Activated naive CD8-positive, alpha-beta T cell treated with anti-CD3 and anti-CD28 coated beads, Interleukin-2, amount 50 U/mL, for 24 hours (primary cell): ENCODE results near the gene NR2C2.

ENCODE experiments used
- ATAC-seq: fragments of 150-1000 bp; cut with Tn5 transposase; one replicate; pipeline ENCODE4 v1.10.0; 2021
- DNase-seq: peaks from one replicate; pipeline ENCODE4 v3.0.0; 2021
- H3K27ac Mint-ChIP-seq: one replicate; pipeline ENCODE4 v1.8.0; 2021; ENCODE audit warnings: mild to moderate bottlenecking, mixed read lengths
- H3K27me3 Mint-ChIP-seq: one replicate; pipeline ENCODE4 v1.8.0; 2021; ENCODE audit warnings: mixed read lengths
- H3K36me3 Mint-ChIP-seq: one replicate; pipeline ENCODE4 v1.8.0; 2021; ENCODE audit warnings: low read depth, mixed read lengths
- H3K4me1 Mint-ChIP-seq: one replicate; pipeline ENCODE4 v1.8.0; 2021; ENCODE audit warnings: mixed read lengths
- H3K4me3 Mint-ChIP-seq: one replicate; pipeline ENCODE4 v1.8.0; 2021; ENCODE audit warnings: mild to moderate bottlenecking, moderate library complexity, mixed read lengths
- H3K9me3 Mint-ChIP-seq: one replicate; pipeline ENCODE4 v1.8.0; 2021; ENCODE audit warnings: mixed read lengths

Gene NR2C2

GRCh38 chr3:15064835-15065549 lies 117.6 kb downstream of the NR2C2 start, which contains the start of gene MRPS25:
TSS of gene MRPS25 (minus strand) at chr3:15065315. CDS start at chr3:15065194, 121 bp downstream.
- peaks cover 22% of the 10 kb centered on the region for H3K4me1 Mint-ChIP-seq
- H3K36me3 Mint-ChIP-seq: peaks cover 12% of the 10 kb centered on the region
- H3K27me3 Mint-ChIP-seq: no peaks in the 10 kb centered on the region
- ATAC-seq (peak; percentile 98), DNase-seq (peak; percentile 90)
- no peaks in the 10 kb centered on the region for H3K9me3 Mint-ChIP-seq
- peak within 1 kb of the TSS; percentile 94 for H3K4me3 Mint-ChIP-seq
- H3K27ac Mint-ChIP-seq: peak within 1 kb of the TSS; percentile 97

GRCh38 chr3:15065550-15066007 lies 118.2 kb downstream of the NR2C2 start:
- H3K36me3 Mint-ChIP-seq: peaks cover 12% of the 10 kb centered on the region
- DNase-seq (no peak), ATAC-seq (no peak)
- peak overlapping the region; percentile 94 for H3K4me3 Mint-ChIP-seq
- no peaks in the 10 kb centered on the region for H3K27me3 Mint-ChIP-seq
- H3K9me3 Mint-ChIP-seq: no peaks in the 10 kb centered on the region
- H3K27ac Mint-ChIP-seq: peak overlapping the region; percentile 97
- peaks cover 22% of the 10 kb centered on the region for H3K4me1 Mint-ChIP-seq

GRCh38 chr3:15066467-15066866 lies 119.1 kb downstream of the NR2C2 start:
- Mint-ChIP-seq H3K9me3 (no peaks in the 10 kb centered on the region), H3K4me3 (no peak overlapping the region), H3K4me1 (peaks cover 22% of the 10 kb centered on the region), H3K27ac (no peak overlapping the region), H3K27me3 (no peaks in the 10 kb centered on the region), H3K36me3 (peaks cover 14% of the 10 kb centered on the region)
- ATAC-seq: no peak
- no peak for DNase-seq

- H3K9me3 Mint-ChIP-seq: no peaks in the 10 kb centered on the region
- H3K4me1 Mint-ChIP-seq: peaks cover 7% of the 10 kb centered on the region
- no peak overlapping the region for H3K4me3 Mint-ChIP-seq
- no peak for ATAC-seq
- no peak for DNase-seq
- peaks cover 17% of the 10 kb centered on the region for H3K36me3 Mint-ChIP-seq
- no peaks in the 10 kb centered on the region for H3K27me3 Mint-ChIP-seq
- no peak overlapping the region for H3K27ac Mint-ChIP-seq
Observed at GRCh38 chr3:15069441-15069840, 122.1 kb downstream of the NR2C2 start.

- no peak for ATAC-seq
- Mint-ChIP-seq H3K36me3 (peaks cover 17% of the 10 kb centered on the region), H3K4me1 (no peaks in the 10 kb centered on the region), H3K27me3 (no peaks in the 10 kb centered on the region), H3K27ac (no peak overlapping the region), H3K4me3 (no peak overlapping the region), H3K9me3 (no peaks in the 10 kb centered on the region)
- no peak for DNase-seq
Observed at GRCh38 chr3:15071699-15072098, 124.3 kb downstream of the NR2C2 start.

- DNase-seq (no peak), ATAC-seq (no peak)
- Mint-ChIP-seq H3K9me3 (no peaks in the 10 kb centered on the region), H3K4me3 (no peak overlapping the region), H3K36me3 (peaks cover 30% of the 10 kb centered on the region), H3K27ac (no peak overlapping the region), H3K27me3 (no peaks in the 10 kb centered on the region), H3K4me1 (no peaks in the 10 kb centered on the region)
Observed at GRCh38 chr3:15074500-15074899, 127.1 kb downstream of the NR2C2 start.

GRCh38 chr3:15079091-15079490 lies 131.7 kb downstream of the NR2C2 start:
- Mint-ChIP-seq H3K4me3 (no peak overlapping the region), H3K9me3 (no peaks in the 10 kb centered on the region), H3K27ac (no peak overlapping the region), H3K36me3 (peaks cover 31% of the 10 kb centered on the region), H3K27me3 (no peaks in the 10 kb centered on the region), H3K4me1 (no peaks in the 10 kb centered on the region)
- ATAC-seq (no peak), DNase-seq (no peak)

GRCh38 chr3:15081960-15082664 lies 134.7 kb downstream of the NR2C2 start:
- Mint-ChIP-seq H3K36me3 (peaks cover 28% of the 10 kb centered on the region), H3K4me1 (no peaks in the 10 kb centered on the region), H3K27ac (no peak overlapping the region), H3K9me3 (no peaks in the 10 kb centered on the region), H3K27me3 (no peaks in the 10 kb centered on the region), H3K4me3 (no peak overlapping the region)
- ATAC-seq: no peak
- DNase-seq: no peak

GRCh38 chr3:15083252-15083651 lies 135.9 kb downstream of the NR2C2 start:
- Mint-ChIP-seq H3K27me3 (no peaks in the 10 kb centered on the region), H3K36me3 (peaks cover 19% of the 10 kb centered on the region), H3K4me1 (no peaks in the 10 kb centered on the region), H3K4me3 (no peak overlapping the region), H3K27ac (no peak overlapping the region), H3K9me3 (no peaks in the 10 kb centered on the region)
- no peak for ATAC-seq
- DNase-seq: no peak

GRCh38 chr3:15086263-15086662 lies 138.9 kb downstream of the NR2C2 start:
- Mint-ChIP-seq H3K4me3 (no peak overlapping the region), H3K4me1 (no peaks in the 10 kb centered on the region), H3K27me3 (no peaks in the 10 kb centered on the region), H3K27ac (no peak overlapping the region), H3K36me3 (peaks cover 11% of the 10 kb centered on the region), H3K9me3 (no peaks in the 10 kb centered on the region)
- DNase-seq (no peak), ATAC-seq (no peak)

- no peak overlapping the region for H3K27ac Mint-ChIP-seq
- DNase-seq (no peak), ATAC-seq (no peak)
- H3K4me3 Mint-ChIP-seq: no peak overlapping the region
- no peaks in the 10 kb centered on the region for H3K9me3 Mint-ChIP-seq
- no peaks in the 10 kb centered on the region for H3K4me1 Mint-ChIP-seq
- H3K27me3 Mint-ChIP-seq: no peaks in the 10 kb centered on the region
- peaks cover 11% of the 10 kb centered on the region for H3K36me3 Mint-ChIP-seq
Observed at GRCh38 chr3:15086699-15087098, 139.3 kb downstream of the NR2C2 start.

GRCh38 chr3:15089201-15089600 lies 141.8 kb downstream of the NR2C2 start:
- no peaks in the 10 kb centered on the region for H3K9me3 Mint-ChIP-seq
- no peak for DNase-seq
- peaks cover 4% of the 10 kb centered on the region for H3K36me3 Mint-ChIP-seq
- H3K4me1 Mint-ChIP-seq: no peaks in the 10 kb centered on the region
- H3K27me3 Mint-ChIP-seq: no peaks in the 10 kb centered on the region
- no peak for ATAC-seq
- H3K4me3 Mint-ChIP-seq: no peak overlapping the region
- H3K27ac Mint-ChIP-seq: no peak overlapping the region

- Mint-ChIP-seq H3K27me3 (no peaks in the 10 kb centered on the region), H3K4me1 (no peaks in the 10 kb centered on the region), H3K36me3 (peaks cover 10% of the 10 kb centered on the region), H3K9me3 (no peaks in the 10 kb centered on the region), H3K27ac (no peak overlapping the region), H3K4me3 (no peak overlapping the region)
- ATAC-seq: no peak
- no peak for DNase-seq
Observed at GRCh38 chr3:15091575-15091974, 144.2 kb downstream of the NR2C2 start.

- Mint-ChIP-seq H3K27me3 (no peaks in the 10 kb centered on the region), H3K36me3 (peaks cover 8% of the 10 kb centered on the region)
Observed at GRCh38 chr3:15092686-15093085, 145.3 kb downstream of the NR2C2 start.

GRCh38 chr3:15094187-15094875 lies 146.9 kb downstream of the NR2C2 start:
- no peak overlapping the region for H3K4me3 Mint-ChIP-seq
- H3K4me1 Mint-ChIP-seq: peaks cover 19% of the 10 kb centered on the region
- DNase-seq (no peak), ATAC-seq (no peak)
- H3K27me3 Mint-ChIP-seq: peaks cover 7% of the 10 kb centered on the region
- H3K36me3 Mint-ChIP-seq: peaks cover 15% of the 10 kb centered on the region
- H3K27ac Mint-ChIP-seq: no peak overlapping the region
- H3K9me3 Mint-ChIP-seq: no peaks in the 10 kb centered on the region

More at GRCh38 chr3:15092686-15093085, 145.3 kb downstream of the NR2C2 start:
- Mint-ChIP-seq H3K4me1 (peaks cover 3% of the 10 kb centered on the region), H3K27ac (no peak overlapping the region), H3K9me3 (no peaks in the 10 kb centered on the region), H3K4me3 (no peak overlapping the region)
- ATAC-seq (no peak), DNase-seq (no peak)
